GM12872 (cell line): Measurements from ENCODE around the gene MAP4K5.

Source experiments
- CTCF ChIP-seq: IDR thresholded peaks from 3 replicates; pipeline ENCODE4 v1.5.1; 2011; ENCODE audit warnings: low read depth, mild to moderate bottlenecking, low read length, moderate library complexity; ENCODE audit not compliant: insufficient read depth

The MAP4K5 gene

GRCh38 chr14:50375760-50376159, 156.6 kb downstream of the MAP4K5 start:
- TF ChIP-seq CTCF, result no peak

- TF ChIP-seq CTCF, result no peak
Measured at GRCh38 chr14:50373959-50374358, 158.4 kb downstream of the MAP4K5 start.

DNA sequence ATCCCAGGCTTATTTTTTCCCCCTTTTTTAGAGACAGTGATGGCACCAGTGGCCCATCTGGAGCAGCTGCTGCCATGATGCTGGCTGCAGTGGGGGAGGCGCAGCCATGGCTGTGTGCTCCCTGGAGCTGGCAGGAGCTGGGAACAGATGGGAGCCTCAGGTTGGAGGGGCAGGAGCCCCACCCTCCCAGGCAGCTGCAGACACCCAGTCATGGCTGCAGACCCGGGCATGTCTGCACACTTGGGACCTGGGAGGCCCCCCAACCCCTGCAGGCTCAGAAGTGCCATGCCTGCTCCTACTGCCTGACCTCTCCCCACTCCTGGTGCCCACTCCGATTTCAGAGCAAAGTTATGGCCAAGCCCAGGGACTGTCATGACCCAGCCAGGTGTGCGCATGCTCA, 160.8 kb downstream of the MAP4K5 start:
- TF ChIP-seq CTCF, result no peak
